Upper lobe of left lung (tissue), 6 donors: Measurements from ENCODE around the gene GMDS. TPM values are rescaled to one million over a fixed set of nuclear protein-coding genes. Genes with fewer than 3 reads are reported as not detected.
A peak's percentile ranks its signal among the peaks of the same experiment; 100 is the strongest.

Experiments used
- ATAC-seq, 2 donors: fragments of 200-7000 bp; cut with Tn5 transposase; one replicate each; pipeline ENCODE4 v1.9.1; 2022; ENCODE audit warnings: mild to moderate bottlenecking in 2 of 2, moderate library complexity in 2 of 2; ENCODE audit not compliant: low FRiP score in 2 of 2
- DNase-seq, 2 donors: peaks; one replicate each; pipeline ENCODE4 v3.0.0-alpha.2; 2019 to 2020
- H3K27ac ChIP-seq, 4 donors: fragments of 200-600 bp; sonication (generic); one replicate each; pipeline ENCODE4 v1.5.1; 2016 to 2019
- H3K27me3 ChIP-seq, 4 donors: fragments of 200-600 bp; sonication (generic); one replicate each; pipeline ENCODE4 v1.5.1; 2017 to 2019
- H3K36me3 ChIP-seq, 4 donors: fragments of 200-600 bp; sonication (generic); one replicate each; pipeline ENCODE4 v1.5.1; 2016 to 2019
- H3K4me1 ChIP-seq, 4 donors: fragments of 200-600 bp; sonication (generic); one replicate each; pipeline ENCODE4 v1.5.1; 2018 to 2019
- H3K4me3 ChIP-seq, 4 donors: fragments of 200-600 bp; sonication (generic); one replicate each; pipeline ENCODE4 v1.5.1; 2017 to 2019; ENCODE audit warnings: mild to moderate bottlenecking in 2 of 4, moderate library complexity in 1 of 4
- H3K9me3 ChIP-seq, 4 donors: fragments of 200-600 bp; sonication (generic); one replicate each; pipeline ENCODE4 v1.5.1; 2018 to 2019
- EP300 ChIP-seq, 4 donors: sonication (generic); formaldehyde crosslinking; IDR thresholded peaks; one replicate each; pipeline ENCODE4 v1.5.1; 2017; ENCODE audit warnings: antibody characterized with exemption in 4 of 4, control low read depth in 2 of 4
- POLR2A ChIP-seq, 4 donors: fragments of 450-650 bp; IDR thresholded peaks; one replicate each; pipeline ENCODE4 v1.5.1; 2016 to 2017; ENCODE audit warnings: antibody characterized with exemption in 4 of 4, mild to moderate bottlenecking in 2 of 4
- POLR2AphosphoS5 ChIP-seq, 2 donors: sonication (generic); formaldehyde crosslinking; IDR thresholded peaks; one replicate each; pipeline ENCODE4 v1.5.1; 2017; ENCODE audit warnings: antibody characterized with exemption in 2 of 2
- WGBS, 2 donors: methylation state at CpG; one replicate each; pipeline ENCODE4 v1.1.5; 2017 to 2018; 5-methylcytosine and 5-hydroxymethylcytosine counted together
- total RNA-seq, 6 donors: library from RNA; depleted of rRNA in 4 of 6; stranded (reverse); fragments of >200 nt in 4 of 6; gene quantifications; one replicate each; pipeline versions ENCODE4 v1.1.0 to v1.2.1, GENCODE V29; 2016 to 2021
- TF ChIP-seq, protein P1 (sequence below), 6 experiments: fragments of 450-650 bp in 4 of 6; fragments of 200-600 bp in 2 of 6; sonication (generic) in 2 of 6; IDR thresholded peaks; one replicate each; pipeline ENCODE4 v1.5.1; 2016 to 2019; ENCODE audit warnings: antibody characterized with exemption in 6 of 6
- donor health status: DM: no; HTN: no; CAD: no; lungs with moderate emphysema.
- donor health status: DM: no; HTN: yes; CAD: no; lungs with severe emphysema.

The GMDS gene
- total RNA-seq, 6 donors from 2014 or later = 7.6 to 17.8 (median 14.1) TPM

DNA sequence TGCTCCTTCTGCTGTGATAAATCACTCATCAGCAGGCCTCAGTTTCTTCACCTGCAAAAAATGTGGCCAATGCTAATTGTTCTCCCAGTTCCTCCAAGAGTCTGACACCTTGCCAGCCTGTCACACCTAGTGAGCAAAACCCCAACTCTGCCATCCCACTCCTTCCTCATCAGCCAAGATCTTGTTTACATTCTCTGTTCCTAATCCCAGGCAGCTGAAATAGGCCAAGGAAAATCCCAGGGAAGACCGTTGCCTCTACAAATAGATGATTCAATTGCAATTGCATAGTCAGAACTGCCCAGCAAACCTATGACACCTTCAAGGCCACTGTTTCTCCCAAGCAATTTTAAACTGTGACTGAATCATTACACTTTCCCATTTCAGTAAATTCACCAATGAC is 78.7 kb downstream of the GMDS start:
- ATAC-seq (no peak), DNase-seq (no peak)

DNA sequence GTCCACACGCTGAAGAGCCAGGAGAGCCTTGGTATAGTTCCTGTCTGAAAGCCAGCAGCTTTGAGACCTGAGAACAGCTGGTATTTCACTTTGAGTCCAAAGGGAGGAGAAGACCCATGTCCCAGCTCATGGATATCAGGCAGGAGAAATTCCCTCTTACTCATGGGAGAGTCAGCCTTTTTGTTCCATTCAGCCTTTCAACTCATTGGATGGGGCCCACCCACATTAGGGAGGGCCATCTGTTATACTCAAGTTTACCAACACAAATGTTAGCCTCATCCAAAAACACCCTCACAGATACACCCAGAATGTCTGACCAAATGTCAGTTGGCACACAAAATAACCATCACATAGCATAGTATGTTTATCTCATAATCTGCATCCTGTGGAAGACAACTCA is 80.1 kb downstream of the GMDS start:
- TF ChIP-seq, protein P1, sequence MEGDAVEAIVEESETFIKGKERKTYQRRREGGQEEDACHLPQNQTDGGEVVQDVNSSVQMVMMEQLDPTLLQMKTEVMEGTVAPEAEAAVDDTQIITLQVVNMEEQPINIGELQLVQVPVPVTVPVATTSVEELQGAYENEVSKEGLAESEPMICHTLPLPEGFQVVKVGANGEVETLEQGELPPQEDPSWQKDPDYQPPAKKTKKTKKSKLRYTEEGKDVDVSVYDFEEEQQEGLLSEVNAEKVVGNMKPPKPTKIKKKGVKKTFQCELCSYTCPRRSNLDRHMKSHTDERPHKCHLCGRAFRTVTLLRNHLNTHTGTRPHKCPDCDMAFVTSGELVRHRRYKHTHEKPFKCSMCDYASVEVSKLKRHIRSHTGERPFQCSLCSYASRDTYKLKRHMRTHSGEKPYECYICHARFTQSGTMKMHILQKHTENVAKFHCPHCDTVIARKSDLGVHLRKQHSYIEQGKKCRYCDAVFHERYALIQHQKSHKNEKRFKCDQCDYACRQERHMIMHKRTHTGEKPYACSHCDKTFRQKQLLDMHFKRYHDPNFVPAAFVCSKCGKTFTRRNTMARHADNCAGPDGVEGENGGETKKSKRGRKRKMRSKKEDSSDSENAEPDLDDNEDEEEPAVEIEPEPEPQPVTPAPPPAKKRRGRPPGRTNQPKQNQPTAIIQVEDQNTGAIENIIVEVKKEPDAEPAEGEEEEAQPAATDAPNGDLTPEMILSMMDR (IDR thresholded peaks at IDR 0.05) = no peak
- TF ChIP-seq POLR2A (IDR thresholded peaks at IDR 0.05) (no peak), EP300 (IDR thresholded peaks at IDR 0.05) (no peak), POLR2AphosphoS5 (IDR thresholded peaks at IDR 0.05) (no peak)
- H3K36me3 ChIP-seq = no peaks in the 10 kb centered on the region
- WGBS, 2 donors = 90 to 100% methylated on average over 1 of the region's 1 CpG
- no peaks in the 10 kb centered on the region for H3K9me3 ChIP-seq
- H3K4me3 ChIP-seq = no peak overlapping the region
- H3K27me3 ChIP-seq = no peaks in the 10 kb centered on the region
- no peak overlapping the region for H3K27ac ChIP-seq
- DNase-seq = no peak
- ATAC-seq = no peak
- H3K4me1 ChIP-seq = peaks cover 0 to 8% (median 5%) of the 10 kb centered on the region in 4 donors

More for the DNA sequence above, 78.7 kb downstream of the GMDS start:
- TF ChIP-seq, protein P1 (IDR thresholded peaks at IDR 0.05) = no peak
- TF ChIP-seq POLR2A (IDR thresholded peaks at IDR 0.05) (no peak), EP300 (IDR thresholded peaks at IDR 0.05) (no peak), POLR2AphosphoS5 (IDR thresholded peaks at IDR 0.05) (no peak)
- Histone ChIP-seq H3K27ac (no peak overlapping the region), H3K4me1 (peaks cover 0 to 6% (median 4%) of the 10 kb centered on the region in 4 donors), H3K4me3 (no peak overlapping the region), H3K27me3 (no peaks in the 10 kb centered on the region), H3K36me3 (no peaks in the 10 kb centered on the region), H3K9me3 (no peaks in the 10 kb centered on the region)
- WGBS, 2 donors = 17 to 32% methylated on average over 1 of the region's 1 CpG

DNA sequence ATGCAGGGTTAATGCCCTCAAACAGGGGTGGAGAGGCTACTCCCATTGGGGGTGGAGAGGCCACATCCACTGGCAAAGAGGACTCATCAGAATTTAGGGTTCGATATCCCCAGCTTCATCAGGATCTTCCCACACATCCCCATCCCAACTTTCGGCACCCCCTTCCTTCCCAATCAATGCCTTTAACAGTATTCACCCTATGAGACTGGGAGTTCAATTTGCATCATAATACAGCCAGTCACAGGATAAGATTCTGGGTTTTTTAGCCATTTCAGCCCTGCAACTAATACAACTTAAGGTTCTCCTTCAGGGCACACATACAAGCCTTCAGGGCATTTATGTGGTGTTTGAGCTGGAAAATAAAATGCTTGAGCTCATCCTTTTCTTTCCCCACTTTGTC is 80.9 kb downstream of the GMDS start:
- no peaks in the 10 kb centered on the region for H3K36me3 ChIP-seq
- ATAC-seq = no peak

DNA sequence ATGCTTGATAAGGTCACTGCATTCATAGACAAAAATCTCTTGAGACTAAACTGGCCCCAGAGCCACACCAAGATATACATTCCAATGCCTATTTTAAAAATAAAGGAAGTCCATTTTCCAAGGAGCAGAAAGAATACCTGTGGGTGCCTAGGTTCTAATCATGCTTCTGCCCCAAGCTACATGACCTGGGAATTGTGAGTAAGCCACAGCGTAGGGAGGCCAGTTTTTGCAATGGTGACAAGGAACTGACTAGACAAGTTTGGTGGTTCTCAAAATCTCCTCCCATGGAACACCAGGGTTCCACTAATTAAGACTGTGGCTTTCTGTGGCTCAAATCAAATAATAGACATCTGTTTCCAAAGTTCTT is 83.3 kb downstream of the GMDS start:
- no peaks in the 10 kb centered on the region for H3K9me3 ChIP-seq
- no peak overlapping the region for H3K4me3 ChIP-seq
- WGBS, 2 donors = 88 to 93% methylated on average over 1 of the region's 1 CpG
- no peak overlapping the region for H3K27ac ChIP-seq
- H3K27me3 ChIP-seq = no peaks in the 10 kb centered on the region
- DNase-seq (no peak), ATAC-seq (no peak)
- peaks cover 0 to 9% (median 7%) of the 10 kb centered on the region in 4 donors for H3K4me1 ChIP-seq
- TF ChIP-seq POLR2AphosphoS5 (IDR thresholded peaks at IDR 0.05) = no peak
- H3K36me3 ChIP-seq = no peaks in the 10 kb centered on the region

More for the DNA sequence above, 80.9 kb downstream of the GMDS start:
- no peak for DNase-seq
- Histone ChIP-seq H3K4me1 (peaks cover 0 to 8% (median 5%) of the 10 kb centered on the region in 4 donors), H3K27ac (no peak overlapping the region), H3K9me3 (no peaks in the 10 kb centered on the region), H3K4me3 (no peak overlapping the region), H3K27me3 (no peaks in the 10 kb centered on the region)
- TF ChIP-seq EP300 (IDR thresholded peaks at IDR 0.05) = no peak
- TF ChIP-seq POLR2A (IDR thresholded peaks at IDR 0.05) = no peak
- TF ChIP-seq, protein P1 (IDR thresholded peaks at IDR 0.05) = no peak
- no peak for TF ChIP-seq POLR2AphosphoS5 (IDR thresholded peaks at IDR 0.05)
- 98 to 100% methylated on average over 2 of the region's 2 CpGs for WGBS, 2 donors

DNA sequence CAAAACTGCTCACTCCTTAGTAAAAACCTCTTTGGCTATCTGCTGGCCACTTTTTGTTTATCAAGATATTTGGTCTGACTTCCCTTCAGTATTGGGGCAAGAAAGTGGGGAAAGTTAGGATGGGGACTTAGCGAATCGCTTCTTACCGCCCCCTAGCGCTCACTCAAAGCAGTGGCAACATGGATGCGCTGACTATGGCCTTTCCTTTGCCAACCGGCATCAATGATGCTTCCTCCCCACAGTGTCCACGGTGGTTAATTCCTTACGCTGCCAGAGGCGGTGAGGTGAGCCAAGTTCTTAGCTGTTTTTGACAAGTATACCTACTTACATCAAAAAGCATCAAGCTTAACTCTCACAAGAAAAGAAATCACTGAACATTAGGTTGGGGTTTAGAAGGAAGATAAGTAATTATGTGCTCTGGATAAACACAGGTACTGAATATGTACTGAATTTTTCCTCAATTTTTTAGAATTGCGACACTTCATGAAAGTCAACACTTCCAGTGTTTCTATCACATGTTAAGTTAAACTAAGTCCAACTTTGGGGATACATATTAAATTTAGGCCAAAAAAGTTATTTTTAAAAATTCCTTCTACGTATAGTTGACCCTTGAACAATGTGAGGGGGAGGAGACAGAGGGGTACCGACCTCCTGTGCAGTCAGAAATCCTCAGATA is 86.7 kb downstream of the GMDS start:
- Histone ChIP-seq H3K27me3 (no peaks in the 10 kb centered on the region), H3K36me3 (no peaks in the 10 kb centered on the region), H3K9me3 (no peaks in the 10 kb centered on the region), H3K4me1 (peaks cover 0 to 9% (median 8%) of the 10 kb centered on the region in 4 donors), H3K4me3 (no peak overlapping the region), H3K27ac (no peak overlapping the region)
- TF ChIP-seq POLR2AphosphoS5 (IDR thresholded peaks at IDR 0.05) = no peak
- no peak for TF ChIP-seq POLR2A (IDR thresholded peaks at IDR 0.05)
- TF ChIP-seq, protein P1 (IDR thresholded peaks at IDR 0.05) = peak in 3 of 6 experiments; percentile 24 to 27 (median 24)
- TF ChIP-seq EP300 (IDR thresholded peaks at IDR 0.05) = no peak
- 75 to 79% methylated on average over 12 of the region's 12 CpGs for WGBS, 2 donors
- ATAC-seq (peak in 1 of 2 donors; percentile 28), DNase-seq (no peak)
